T-helper 22 cell (primary cell): ENCODE data around the gene SPINT1.
A peak's percentile ranks its signal among the peaks of the same experiment; 100 is the strongest.

Experiments used
- DNase-seq: peaks from one replicate; pipeline ENCODE4 v3.0.0-alpha.2; 2020; ENCODE audit warnings: low read depth

Gene SPINT1

GRCh38 chr15:40843885-40844695 is at the start of gene SPINT1:
SPINT1 (plus strand) TSS chr15:40844048; CDS start chr15:40844555, 507 bp downstream.
- no peak for DNase-seq

- DNase-seq, result no peak
Measured at GRCh38 chr15:40796041-40796440, 47.8 kb upstream of the SPINT1 start.

GRCh38 chr15:40796512-40796911 is 47.3 kb upstream of the SPINT1 start:
- DNase-seq, result no peak

- DNase-seq, result no peak
Measured at GRCh38 chr15:40799523-40799922, 44.3 kb upstream of the SPINT1 start.

- DNase-seq, result no peak
Measured at GRCh38 chr15:40803076-40803475, 40.8 kb upstream of the SPINT1 start.

- DNase-seq, result no peak
Measured at GRCh38 chr15:40803688-40804087, 40.2 kb upstream of the SPINT1 start.

- DNase-seq, result no peak
Measured at GRCh38 chr15:40806672-40807027, 37.2 kb upstream of the SPINT1 start.

GRCh38 chr15:40807028-40807887 is 36.6 kb upstream of the SPINT1 start, which contains the start of the genes DNAJC17 and ZFYVE19:
DNAJC17 (minus strand) TSS chr15:40807473; CDS start chr15:40807446, 27 bp downstream.
ZFYVE19 (plus strand) TSS chr15:40807089; CDS start chr15:40807590, 501 bp downstream.
- DNase-seq, result peak; percentile 92

- no peak for DNase-seq
Measured at GRCh38 chr15:40807888-40808461, 35.9 kb upstream of the SPINT1 start.

GRCh38 chr15:40808861-40809450 is 34.9 kb upstream of the SPINT1 start:
- no peak for DNase-seq

GRCh38 chr15:40812721-40813425 is 31.0 kb upstream of the SPINT1 start:
- no peak for DNase-seq

- no peak for DNase-seq
Measured at GRCh38 chr15:40815042-40815698, 28.7 kb upstream of the SPINT1 start.

GRCh38 chr15:40819048-40819447 is 24.8 kb upstream of the SPINT1 start:
- no peak for DNase-seq

GRCh38 chr15:40821195-40821594 is 22.7 kb upstream of the SPINT1 start:
- no peak for DNase-seq

GRCh38 chr15:40823572-40824343 is 20.1 kb upstream of the SPINT1 start:
- DNase-seq, result no peak

GRCh38 chr15:40825661-40826422 is 18.0 kb upstream of the SPINT1 start:
- no peak for DNase-seq

- DNase-seq, result no peak
Measured at GRCh38 chr15:40826423-40827075, 17.3 kb upstream of the SPINT1 start.

GRCh38 chr15:40828447-40829036 is 15.3 kb upstream of the SPINT1 start, which contains the start of gene PPP1R14D:
PPP1R14D (minus strand) TSS chr15:40828708; CDS start chr15:40828641, 67 bp downstream.
- no peak for DNase-seq
